OCI-LY3 (cell line): Measurements from ENCODE around the gene SRSF7.

Experiments
- CTCF ChIP-seq: fragments of 200-600, 300-600 bp; sonication (generic); IDR thresholded peaks from 2 replicates; pipeline ENCODE4 v1.5.1; 2014; ENCODE audit warnings: antibody characterized with exemption, low read length, low read depth
- EZH2phosphoT487 ChIP-seq: fragments of 200-600 bp; shearing (Covaris generic); IDR thresholded peaks from 2 replicates; pipeline ENCODE4 v1.6.1; 2018; ENCODE audit warnings: antibody characterized with exemption, mixed run types, low read depth

DNA sequence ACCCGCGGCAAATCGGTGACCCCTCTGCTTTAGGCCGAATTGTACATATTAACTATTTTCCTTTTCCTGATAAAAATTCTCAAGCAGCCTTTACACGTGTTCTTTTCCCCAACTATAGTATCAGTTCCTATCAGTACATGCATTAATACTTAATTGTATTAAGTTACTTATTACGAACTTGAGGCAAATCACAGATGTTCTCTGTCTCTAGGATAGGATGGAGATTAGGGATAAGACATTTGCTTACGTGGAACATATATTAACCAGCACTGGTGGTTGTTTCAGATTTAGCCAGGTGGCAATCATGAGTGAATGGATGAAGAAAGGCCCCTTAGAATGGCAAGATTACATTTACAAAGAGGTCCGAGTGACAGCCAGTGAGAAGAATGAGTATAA is 27.5 kb upstream of the SRSF7 start:
- TF ChIP-seq CTCF, result no peak
- no peak for TF ChIP-seq EZH2phosphoT487
